KMS-11 (cell line): ENCODE results near the gene NOP14.
A peak's percentile ranks its signal among the peaks of the same experiment; 100 is the strongest.

Experiments
- H2AFZ ChIP-seq: fragments of 200-600 bp; sonication (generic); 2 replicates; pipeline ENCODE4 v1.6.1; 2016; ENCODE audit warnings: antibody characterized with exemption, mixed run types, low read depth
- H3K27ac ChIP-seq: fragments of 200-600 bp; sonication (generic); 2 replicates; pipeline ENCODE4 v1.6.1; 2016; ENCODE audit warnings: mild to moderate bottlenecking, mixed run types
- H3K27me3 ChIP-seq: fragments of 200-600 bp; sonication (generic); 2 replicates; pipeline ENCODE4 v1.6.1; 2017; ENCODE audit warnings: mild to moderate bottlenecking, low read depth, mixed run types, moderate library complexity; ENCODE audit not compliant: insufficient read depth
- H3K36me3 ChIP-seq: fragments of 200-600 bp; sonication (generic); 2 replicates; pipeline ENCODE4 v1.6.1; 2017; ENCODE audit warnings: mild to moderate bottlenecking, mixed run types; ENCODE audit not compliant: insufficient read depth
- H3K4me1 ChIP-seq: fragments of 200-600 bp; sonication (generic); 2 replicates; pipeline ENCODE4 v1.6.1; 2016; ENCODE audit warnings: mild to moderate bottlenecking, low read depth, mixed run types; ENCODE audit not compliant: poor library complexity, severe bottlenecking
- H3K4me2 ChIP-seq: fragments of 200-600 bp; sonication (generic); 2 replicates; pipeline ENCODE4 v1.7.0; 2016; ENCODE audit warnings: mild to moderate bottlenecking, mixed run types
- H3K4me3 ChIP-seq: fragments of 200-600 bp; sonication (generic); IDR thresholded peaks from 2 replicates; pipeline ENCODE4 v1.6.1; 2017; ENCODE audit warnings: low read depth, low read length, mixed read lengths; ENCODE audit not compliant: insufficient read depth
- H3K79me2 ChIP-seq: fragments of 200-600 bp; sonication (generic); 2 replicates; pipeline ENCODE4 v1.6.1; 2016; ENCODE audit warnings: low read depth, mixed run types; ENCODE audit not compliant: insufficient read depth
- H3K9ac ChIP-seq: fragments of 200-600 bp; sonication (generic); 2 replicates; pipeline ENCODE4 v1.6.1; 2016; ENCODE audit warnings: mild to moderate bottlenecking, mixed run types
- H4K20me1 ChIP-seq: fragments of 200-600 bp; sonication (generic); 2 replicates; pipeline ENCODE4 v1.6.1; 2016; ENCODE audit warnings: mild to moderate bottlenecking, mixed run types; ENCODE audit not compliant: insufficient read depth
- CTCF ChIP-seq: fragments of 200-600 bp; sonication (generic); conservative IDR thresholded peaks from 2 replicates; pipeline ENCODE4 v1.6.1; 2017; ENCODE audit warnings: low read depth, mild to moderate bottlenecking, antibody characterized with exemption, low read length, moderate library complexity, mixed read lengths

The NOP14 gene

GRCh38 chr4:2963175-2963965 is at the start of gene NOP14, which contains the start of gene GRK4:
NOP14 (minus strand) TSS chr4:2963406; CDS start chr4:2963319, 87 bp downstream.
GRK4 (plus strand) TSS chr4:2963571; CDS start chr4:2964071, 500 bp downstream.
- no peak within 1 kb of the TSS for H3K4me3 ChIP-seq
- peak within 1 kb of the TSS; percentile 77; the same call in 1 of the 2 replicates for H3K9ac ChIP-seq
- H3K27me3 ChIP-seq = no peaks in the 10 kb centered on the region
- H2AFZ ChIP-seq = peak within 1 kb of the TSS; percentile 79
- no peaks in the 10 kb centered on the region for H3K36me3 ChIP-seq
- H3K79me2 ChIP-seq = peaks cover 39% of the 10 kb centered on the region
- H3K27ac ChIP-seq = peak within 1 kb of the TSS; percentile 45; the same call in 1 of the 2 replicates
- no peaks in the 10 kb centered on the region for H4K20me1 ChIP-seq
- TF ChIP-seq CTCF = no peak
- peak within 1 kb of the TSS; percentile 78 for H3K4me2 ChIP-seq
- peaks cover 6% of the 10 kb centered on the region for H3K4me1 ChIP-seq

GRCh38 chr4:3011456-3012220 is 48.4 kb upstream of the NOP14 start:
- no peak for TF ChIP-seq CTCF
- Histone ChIP-seq H3K9ac (no peak overlapping the region), H3K27ac (no peak overlapping the region), H4K20me1 (no peaks in the 10 kb centered on the region), H3K4me2 (no peak overlapping the region), H3K4me3 (no peak overlapping the region), H3K36me3 (no peaks in the 10 kb centered on the region), H3K4me1 (no peaks in the 10 kb centered on the region), H3K27me3 (no peaks in the 10 kb centered on the region), H3K79me2 (no peaks in the 10 kb centered on the region), H2AFZ (no peak overlapping the region)

- Histone ChIP-seq H3K9ac (no peak overlapping the region), H4K20me1 (no peaks in the 10 kb centered on the region), H3K36me3 (no peaks in the 10 kb centered on the region), H3K4me3 (no peak overlapping the region), H3K79me2 (no peaks in the 10 kb centered on the region), H3K27me3 (no peaks in the 10 kb centered on the region), H3K27ac (no peak overlapping the region), H3K4me2 (no peak overlapping the region), H3K4me1 (no peaks in the 10 kb centered on the region), H2AFZ (no peak overlapping the region)
- TF ChIP-seq CTCF = no peak
These were observed 47.8 kb upstream of the NOP14 start for GRCh38 chr4:3010998-3011397.

GRCh38 chr4:3010577-3010976 is 47.4 kb upstream of the NOP14 start:
- Histone ChIP-seq H3K36me3 (no peaks in the 10 kb centered on the region), H3K4me1 (no peaks in the 10 kb centered on the region), H2AFZ (no peak overlapping the region), H3K4me2 (no peak overlapping the region), H4K20me1 (no peaks in the 10 kb centered on the region), H3K27me3 (no peaks in the 10 kb centered on the region), H3K27ac (no peak overlapping the region), H3K4me3 (no peak overlapping the region), H3K9ac (no peak overlapping the region), H3K79me2 (no peaks in the 10 kb centered on the region)
- no peak for TF ChIP-seq CTCF
